Inflammatory macrophage treated with lipopolysaccharide for 4 hours (primary cell): ENCODE data around the gene ERC2.

Source experiments
- DNase-seq: peaks from one replicate; pipeline ENCODE4 v3.0.0-alpha.2; 2020

Gene ERC2

DNA sequence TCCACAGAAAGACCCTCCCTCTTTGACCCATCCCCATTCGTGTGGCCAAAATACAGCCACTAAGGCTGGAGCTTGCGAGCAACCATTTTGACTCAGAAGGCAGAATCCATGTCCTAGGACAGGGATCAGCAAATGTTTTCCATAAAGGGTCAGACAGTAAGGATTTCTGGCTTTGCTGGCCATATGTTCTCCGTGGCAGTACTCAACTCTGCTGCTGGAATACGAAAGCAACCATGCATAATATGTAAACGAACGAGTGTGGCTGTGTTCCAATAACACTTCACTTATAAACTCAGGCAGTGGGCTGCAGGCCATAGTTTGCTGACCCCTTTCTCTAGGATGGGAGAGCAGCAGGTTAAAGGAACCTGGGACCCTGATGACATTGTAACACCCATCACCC is 903.5 kb downstream of the ERC2 start:
- DNase-seq, result no peak

DNA sequence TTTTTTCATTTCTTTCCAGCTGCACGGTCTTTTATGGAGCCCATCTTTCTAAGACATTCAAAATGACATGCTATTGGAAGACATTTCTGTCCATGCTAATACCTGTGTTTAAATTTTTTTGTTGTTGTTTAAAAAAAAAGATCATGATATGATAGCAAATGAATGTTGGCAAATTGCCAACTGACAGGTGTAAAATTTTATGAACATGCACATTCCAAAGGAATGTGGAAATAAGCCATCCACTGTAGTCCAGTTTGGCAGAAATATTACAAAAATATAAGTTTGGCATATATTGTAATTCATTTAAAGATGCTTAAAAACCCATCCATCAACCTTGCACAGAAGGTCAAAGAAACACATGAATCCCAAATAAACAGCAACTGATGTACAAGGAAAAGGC is 905.6 kb downstream of the ERC2 start:
- DNase-seq, result no peak

DNA sequence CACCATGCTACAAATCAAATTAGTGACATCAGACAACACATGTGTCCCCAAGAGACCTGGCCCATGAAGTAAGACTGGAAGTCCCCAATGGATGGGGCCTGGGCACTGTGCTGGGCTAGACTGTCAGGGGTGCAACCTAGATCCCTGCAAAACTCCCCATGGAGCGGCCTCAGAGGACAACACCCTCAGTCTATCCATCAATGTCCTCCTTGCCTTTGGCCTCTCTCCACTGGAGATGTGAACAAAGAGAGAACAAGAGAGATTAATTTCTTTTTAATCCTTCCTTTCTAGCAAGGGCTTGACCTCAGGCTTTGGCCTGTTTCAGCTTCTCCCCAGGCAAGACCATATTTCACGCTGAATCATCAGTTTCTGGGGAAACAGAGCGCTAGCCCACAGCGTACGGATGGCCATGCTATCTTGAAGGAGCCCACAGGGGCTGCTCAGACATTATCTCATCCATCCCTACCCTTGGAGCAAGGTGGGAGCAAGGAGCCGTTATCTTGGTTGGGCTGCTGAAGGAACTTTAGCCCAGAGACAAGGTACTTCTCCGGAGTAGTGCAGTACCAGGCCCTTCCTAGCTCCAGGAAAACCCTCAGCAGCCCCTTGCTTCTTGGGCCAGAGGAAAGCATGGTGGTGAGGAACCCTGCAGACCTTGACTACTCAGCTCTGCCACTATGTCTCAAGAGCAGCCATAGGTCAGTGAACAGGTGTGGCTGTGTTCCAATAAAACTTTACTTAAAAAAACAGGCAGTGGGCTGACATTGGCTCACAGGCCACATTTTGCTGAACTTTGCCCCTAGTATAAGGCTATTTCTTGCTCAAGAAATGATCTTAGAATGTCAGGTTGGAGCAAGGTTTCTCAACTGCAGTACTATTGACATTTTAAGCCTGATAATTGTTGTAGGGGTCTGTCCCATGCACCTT is 908.5 kb downstream of the ERC2 start:
- no peak for DNase-seq

DNA sequence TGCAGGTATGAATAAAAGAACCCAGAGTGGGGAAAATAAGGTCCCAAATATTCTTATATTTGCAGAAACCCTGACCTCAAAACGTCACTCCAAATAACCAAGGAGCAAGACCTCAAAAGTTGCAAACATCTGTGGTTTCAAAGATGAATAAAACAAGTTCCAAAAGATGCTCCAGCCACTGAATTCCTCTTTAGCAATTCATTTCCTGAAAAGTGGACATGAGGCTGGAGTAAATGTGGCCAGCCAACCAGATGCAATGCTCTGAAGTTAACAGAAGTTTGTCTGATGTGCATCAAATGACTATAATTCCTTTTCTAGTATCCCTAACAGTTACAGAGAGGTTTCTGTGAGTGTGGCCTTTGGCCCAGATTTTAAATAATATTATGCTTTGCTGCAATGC is 910.0 kb downstream of the ERC2 start:
- no peak for DNase-seq

DNA sequence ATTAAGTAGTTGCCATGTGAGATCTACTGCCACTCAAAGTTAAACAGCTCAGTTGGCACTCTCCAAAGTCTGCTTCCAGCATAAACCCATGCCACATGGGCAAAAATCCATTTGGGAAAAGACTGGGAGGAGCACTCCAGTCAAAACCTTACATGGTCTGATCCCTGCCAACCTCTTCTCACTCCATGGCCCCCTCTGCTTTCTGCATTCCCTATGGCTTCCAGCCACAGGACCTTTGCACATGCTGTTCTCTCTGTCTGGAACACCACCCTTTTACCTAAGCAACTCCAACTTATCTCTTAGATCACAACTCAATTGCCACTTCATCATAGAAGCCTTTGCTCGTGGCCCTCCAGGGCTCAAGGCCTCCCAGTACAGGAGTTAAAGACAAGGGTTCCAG is 910.7 kb downstream of the ERC2 start:
- no peak for DNase-seq

DNA sequence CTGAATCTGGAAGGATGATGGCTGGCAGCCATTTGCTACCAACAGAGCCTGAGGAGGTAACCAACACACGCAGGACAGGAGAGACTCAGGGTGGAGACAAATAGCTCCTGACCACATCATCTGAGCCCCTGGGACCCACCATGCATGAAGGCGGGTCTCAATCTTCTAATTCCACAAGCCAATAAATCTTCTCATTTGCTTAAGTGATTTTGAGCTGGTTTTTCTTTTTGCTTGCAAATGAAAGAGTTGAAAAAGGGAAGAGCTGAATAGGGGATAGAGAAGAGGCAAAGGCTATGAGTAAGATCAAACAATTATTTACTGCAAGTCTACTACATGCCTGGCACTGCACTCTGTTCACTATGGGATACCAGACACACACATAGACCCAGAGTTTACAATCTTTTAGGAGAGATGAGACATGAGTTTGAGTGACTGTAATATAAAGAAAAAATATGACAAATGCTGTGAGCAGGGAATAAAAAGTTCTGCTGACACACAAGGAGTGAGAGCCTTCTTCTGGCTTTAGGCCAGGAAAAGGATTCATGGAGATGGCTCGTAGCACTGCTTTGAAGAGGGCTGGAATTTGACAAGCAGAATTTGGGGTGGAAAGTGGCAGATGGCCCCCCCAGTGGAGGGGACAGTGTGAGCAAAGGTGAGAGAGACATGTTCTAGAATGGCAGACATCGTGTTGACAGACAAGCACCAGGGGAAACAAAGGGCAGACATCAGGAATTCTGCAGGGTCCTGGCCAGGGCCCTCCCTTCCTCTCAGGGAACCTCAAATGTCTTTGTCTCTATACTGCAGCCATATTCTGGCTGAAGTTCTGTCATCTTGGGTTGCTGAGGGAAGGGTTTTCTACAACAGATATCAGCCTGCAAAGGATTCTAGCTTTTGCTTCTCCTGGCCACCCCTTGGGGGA is 911.4 kb downstream of the ERC2 start:
- no peak for DNase-seq

DNA sequence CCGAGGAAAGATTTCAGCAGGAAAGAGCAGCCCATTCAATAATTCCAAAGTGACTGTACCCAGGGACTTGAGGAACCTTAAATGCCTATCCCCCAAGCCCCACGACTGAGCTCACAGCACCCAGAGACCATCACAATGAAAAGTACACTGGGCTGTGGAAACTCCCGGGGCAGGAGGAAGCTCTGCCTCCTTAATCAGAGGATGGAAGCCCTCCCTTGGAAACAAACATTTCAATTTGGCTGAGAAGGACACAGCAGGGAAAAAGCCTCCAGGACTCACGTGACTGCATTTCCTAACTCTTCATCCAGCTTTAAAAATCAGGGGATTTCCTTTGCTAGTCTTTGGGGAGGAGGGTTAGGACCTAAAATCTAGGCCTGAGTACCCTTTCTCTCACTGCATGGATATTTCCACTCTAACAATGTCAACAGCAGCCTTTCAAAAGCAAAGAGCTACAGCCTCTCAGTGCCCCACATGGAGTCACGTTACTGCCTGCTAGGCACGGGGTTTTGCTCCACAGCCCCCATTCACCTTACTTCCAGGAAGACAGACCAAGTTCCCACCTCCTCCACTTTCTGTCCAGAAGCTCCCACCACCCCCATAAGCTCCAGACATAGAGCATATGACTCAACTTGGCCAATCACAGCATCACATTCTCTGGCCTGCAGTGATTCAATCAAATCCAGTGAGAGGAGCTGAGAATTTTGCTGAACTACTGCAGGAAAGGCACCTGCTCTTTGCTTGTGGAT is 912.2 kb downstream of the ERC2 start:
- no peak for DNase-seq

DNA sequence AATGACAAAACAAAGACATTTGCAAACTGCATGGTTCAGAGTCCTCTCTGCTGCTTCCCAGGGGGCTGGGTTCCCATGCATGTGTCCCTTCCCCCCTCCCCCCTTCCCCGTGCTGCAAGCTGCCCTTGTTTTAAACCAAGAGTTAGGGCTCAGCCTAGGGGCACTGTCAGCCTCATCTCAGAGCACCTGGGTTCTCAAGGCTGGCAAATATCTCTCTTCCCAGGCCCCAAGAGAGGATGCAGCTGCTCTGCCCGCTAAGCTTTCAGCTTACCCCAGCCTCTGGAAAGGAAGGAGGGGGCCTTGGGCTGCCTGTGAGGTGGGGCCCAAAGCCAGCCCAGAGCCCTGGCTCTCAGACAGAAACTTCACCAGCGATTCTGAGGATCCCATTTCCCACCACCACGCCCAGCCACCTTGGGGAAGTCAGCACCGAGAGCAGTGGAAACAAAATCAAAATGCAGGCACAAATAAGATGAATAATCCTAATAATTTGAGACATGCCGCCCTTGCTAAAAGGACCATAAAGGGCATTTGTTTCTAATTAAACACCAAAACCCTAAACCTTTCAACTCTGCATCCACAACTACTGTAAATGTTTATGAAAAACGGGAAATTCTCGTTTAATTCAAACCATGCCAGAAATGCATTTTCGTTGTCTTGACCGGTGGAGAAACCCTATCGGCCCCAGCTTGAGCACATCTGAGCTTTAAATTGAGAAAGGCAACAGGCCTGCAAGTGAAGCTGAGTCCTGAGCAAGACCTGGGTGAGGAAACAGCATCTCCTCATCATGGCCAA is 913.4 kb downstream of the ERC2 start:
- no peak for DNase-seq

DNA sequence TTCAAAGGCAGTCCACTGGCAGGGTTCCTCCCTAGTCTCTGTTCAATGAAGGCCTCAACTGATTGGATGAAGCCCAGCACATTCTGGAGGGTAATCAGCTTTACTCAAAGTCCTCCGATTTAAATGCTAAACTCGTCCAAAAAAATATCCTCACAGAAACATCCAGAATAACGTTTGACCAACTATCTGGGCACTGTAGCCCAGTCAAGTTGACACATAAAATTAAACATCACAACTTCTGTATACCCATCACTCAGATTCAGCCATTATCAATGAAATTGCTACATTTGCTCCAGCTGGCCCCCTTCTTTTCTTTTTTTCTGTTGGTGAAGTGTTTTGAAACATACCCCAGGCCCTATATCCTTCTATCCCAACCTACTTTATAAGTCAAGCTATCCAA is 916.6 kb downstream of the ERC2 start:
- DNase-seq, result no peak

DNA sequence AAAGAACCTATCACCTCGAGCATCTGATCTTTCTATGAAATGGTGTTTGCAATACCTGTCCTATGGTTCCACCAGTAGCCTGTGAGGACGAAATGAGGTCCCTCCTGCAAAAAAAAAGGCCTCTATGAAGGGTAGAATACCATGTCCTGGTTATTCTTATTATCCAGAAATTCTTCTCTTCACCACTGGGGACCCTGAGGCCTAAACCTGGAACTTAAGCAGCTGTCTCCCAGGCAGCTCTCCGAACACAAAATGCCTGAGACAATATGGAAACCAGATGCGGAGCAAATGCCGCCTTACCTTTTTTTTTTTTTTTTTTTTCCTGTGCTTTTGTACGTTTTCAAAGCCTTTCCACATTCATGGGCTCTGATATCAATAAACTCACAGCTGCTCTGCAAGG is 919.1 kb downstream of the ERC2 start:
- no peak for DNase-seq

DNA sequence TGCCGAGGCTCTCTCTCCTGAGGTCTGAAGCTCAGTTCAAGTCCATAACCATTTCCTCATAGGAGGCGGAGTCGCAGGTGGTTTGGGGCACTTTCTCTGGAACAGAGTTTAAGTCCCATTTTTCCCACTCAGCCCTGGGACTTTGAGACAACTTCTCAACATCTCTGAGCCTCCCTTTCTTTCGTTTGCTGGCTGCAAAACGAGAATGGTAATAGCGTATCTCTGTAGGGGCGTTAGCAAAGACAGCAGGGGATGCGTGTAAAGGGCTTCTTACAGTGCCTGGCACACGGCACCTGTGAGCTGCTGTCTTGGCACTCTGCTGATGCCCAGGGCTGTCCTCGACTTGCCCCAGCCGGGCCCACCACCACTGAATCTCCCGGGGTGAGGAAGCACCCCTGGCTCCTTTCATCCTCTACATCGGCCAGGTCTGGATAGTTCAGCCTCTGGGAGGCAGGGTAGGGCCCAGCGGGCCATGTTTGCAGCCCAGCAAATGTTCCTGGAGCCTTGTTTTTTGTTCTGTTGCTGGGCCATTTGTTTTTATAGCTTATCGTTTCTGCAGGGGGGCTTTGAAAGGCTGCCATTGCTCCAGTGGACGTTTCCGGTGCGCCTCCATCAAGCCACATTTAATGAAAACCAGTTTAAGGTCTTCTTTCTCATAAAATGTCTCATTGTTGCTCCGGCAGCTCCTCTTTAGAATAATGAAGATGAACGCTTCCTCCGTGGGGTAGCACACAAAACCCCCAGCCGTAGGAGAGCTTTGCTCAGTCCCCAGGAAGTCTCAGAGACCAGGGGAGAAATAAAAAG is 921.2 kb downstream of the ERC2 start:
- no peak for DNase-seq

DNA sequence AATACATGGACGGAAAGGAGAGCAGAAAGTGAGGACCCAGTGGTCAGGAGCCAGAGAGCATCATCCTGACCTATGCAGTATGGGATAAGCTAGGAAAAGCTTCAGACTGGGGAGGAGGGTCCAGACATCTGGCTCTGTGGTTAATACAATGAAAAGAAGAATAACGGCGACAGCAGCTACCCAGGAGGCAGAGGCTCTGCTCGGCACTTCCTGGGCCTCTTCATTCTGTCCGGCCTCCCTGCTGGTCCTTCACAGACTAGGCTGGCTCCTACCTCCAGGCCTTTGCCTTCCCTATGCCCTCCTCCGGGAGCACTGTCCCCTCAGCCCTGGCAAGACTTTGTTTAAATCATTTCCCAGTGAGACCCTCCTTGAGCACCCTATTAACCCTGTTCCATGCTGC is 922.3 kb downstream of the ERC2 start:
- no peak for DNase-seq

DNA sequence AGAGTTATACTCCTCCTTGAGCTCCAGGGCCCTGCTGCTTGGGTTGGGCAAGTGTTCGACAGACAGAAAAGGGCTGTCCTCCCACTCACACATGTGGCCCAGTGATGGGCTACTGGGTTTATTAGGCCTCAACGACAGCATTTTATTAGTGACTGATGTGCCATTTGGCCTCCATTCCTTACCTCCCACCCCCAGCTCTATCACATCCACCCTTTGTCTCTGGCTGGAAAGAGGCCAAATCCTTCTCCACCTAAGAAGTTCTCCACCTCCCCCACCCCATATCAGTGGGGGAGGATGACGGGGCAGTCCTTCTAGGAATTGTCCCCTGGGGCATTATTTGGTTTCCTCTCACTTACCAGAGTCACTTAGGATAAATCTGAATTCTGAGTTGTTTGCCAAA is 924.0 kb downstream of the ERC2 start:
- DNase-seq, result no peak

DNA sequence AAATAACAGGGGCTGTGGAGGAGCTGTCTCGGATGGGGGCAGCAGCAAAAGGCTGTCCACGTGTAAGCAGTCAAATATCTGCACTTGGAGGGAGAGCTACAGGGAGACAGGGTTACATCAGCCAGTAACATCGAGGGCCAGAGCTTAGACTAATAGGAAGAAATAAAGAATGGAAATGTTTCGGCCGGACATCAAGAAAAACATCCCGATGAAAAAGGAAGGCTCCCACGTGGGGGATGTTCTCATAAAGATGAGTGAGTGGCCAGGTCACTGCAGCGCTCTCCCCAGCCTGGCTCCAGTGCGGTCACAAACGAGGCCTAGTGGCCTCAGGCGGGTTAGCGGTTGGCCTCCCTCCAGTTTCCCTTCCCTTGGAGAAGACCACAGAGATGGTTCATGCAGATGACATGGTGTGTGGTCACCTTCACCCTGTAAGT is 925.1 kb downstream of the ERC2 start:
- no peak for DNase-seq

DNA sequence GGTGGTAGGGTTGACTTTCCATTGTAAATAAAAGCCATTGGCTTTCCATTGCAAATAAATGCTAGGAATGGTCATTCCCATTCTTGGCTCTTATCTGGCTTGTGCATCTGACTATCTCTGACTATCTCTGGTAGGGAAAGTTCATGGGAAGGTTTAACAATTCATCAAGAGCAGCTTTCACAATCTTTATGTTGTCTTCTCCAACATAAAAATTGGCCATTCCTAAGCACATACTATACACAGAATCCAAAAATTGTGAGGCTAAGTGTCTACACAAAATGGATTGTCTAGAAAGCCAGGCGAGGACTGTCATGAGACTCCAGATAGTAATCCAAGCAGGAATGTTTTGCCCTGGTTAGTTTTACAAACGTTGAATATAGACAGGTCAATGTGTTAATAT is 926.8 kb downstream of the ERC2 start:
- DNase-seq, result no peak

DNA sequence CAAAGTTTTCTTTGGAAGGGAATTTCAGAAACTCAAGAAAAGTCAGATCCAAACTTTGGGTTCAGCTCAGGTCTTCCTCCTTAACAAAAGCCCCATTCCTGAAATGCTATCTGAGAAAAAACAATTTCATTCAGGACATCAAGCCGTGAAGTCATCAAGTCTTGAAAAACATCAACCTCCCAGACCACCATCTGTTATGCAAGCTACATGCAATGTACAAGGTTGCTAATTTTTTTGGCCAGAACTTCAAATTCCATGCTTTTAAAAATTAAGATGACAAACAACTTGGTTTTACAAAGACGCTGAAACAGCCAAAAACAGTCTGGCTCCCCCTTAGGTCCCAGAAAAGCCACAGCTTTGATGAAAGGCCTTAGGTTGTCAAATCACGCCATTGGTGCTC is 927.3 kb downstream of the ERC2 start:
- no peak for DNase-seq

DNA sequence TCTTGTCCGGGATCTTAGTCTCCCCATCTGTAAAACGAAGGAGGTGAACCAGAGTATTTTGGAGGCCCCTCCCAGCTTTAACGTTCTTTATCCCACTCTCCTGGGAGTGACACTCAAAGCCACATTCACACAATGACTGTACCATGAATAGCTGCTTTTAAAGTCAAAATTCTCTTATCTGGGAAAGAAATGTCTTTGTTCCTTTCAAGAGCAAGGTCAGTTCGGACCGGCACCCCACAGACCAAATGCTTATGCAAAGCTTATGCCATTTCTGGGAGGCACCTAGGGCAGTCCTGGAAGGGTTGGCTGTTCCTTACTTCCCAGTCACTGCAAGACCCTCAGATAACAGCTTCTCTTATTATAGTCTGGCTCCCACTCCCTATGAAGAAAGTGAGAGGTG is 927.7 kb downstream of the ERC2 start:
- no peak for DNase-seq

DNA sequence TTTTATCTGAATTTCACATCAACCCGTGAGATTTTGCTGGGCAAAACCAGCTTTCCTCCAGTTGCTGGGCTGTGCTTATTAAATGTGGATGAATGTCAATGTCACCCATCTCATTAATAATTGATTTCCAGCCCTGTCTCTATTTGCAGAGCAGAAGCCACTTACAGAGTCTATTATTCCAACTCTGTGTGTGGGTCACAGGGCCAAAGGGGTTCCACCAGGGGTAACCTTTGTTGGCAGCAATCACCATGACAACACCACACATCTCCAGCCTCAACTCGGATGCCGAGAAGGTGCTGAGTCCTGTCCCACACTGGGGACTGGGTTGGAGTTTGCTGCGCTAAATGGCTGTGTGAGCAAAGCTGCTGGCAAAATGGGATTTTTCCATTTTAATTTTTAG is 930.1 kb downstream of the ERC2 start:
- no peak for DNase-seq

DNA sequence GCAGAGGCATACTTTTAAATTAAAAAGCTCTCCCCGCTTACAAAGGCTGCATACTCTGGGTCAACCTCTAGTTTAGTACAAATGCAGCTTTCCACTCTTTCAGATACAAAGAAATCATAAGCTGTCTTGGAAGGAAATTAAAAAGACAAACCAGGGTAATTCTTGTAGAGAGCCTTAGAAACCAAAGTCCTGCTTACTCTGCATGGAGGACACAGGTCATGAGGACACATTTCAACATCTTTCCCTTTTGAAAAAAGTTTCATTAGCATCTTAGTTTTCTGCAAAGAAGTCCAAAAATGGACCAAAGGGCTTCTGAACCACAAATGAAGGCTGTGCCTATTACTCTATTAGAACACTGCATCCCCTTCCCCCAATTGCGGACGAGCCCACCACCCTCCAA is 930.7 kb downstream of the ERC2 start:
- DNase-seq, result no peak

DNA sequence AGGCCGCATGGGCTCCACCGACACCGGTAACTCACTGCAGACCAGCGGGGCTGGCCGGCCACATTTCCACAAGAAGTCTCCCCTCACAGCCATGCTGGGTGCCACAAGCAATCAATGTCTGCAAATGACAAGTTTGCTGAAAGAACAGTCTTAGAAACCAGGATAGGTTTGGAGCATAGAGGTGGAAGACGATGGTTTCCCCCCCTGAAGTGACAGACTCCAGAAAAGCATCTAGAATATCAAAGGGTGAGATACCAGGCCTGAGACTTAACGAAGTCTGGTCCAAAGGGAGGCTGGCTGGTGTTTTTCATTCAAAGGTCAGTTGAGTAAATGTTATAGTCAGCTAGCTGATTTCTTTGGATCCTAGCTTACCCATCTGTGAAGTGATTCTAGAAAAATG is 931.1 kb downstream of the ERC2 start:
- DNase-seq, result no peak

DNA sequence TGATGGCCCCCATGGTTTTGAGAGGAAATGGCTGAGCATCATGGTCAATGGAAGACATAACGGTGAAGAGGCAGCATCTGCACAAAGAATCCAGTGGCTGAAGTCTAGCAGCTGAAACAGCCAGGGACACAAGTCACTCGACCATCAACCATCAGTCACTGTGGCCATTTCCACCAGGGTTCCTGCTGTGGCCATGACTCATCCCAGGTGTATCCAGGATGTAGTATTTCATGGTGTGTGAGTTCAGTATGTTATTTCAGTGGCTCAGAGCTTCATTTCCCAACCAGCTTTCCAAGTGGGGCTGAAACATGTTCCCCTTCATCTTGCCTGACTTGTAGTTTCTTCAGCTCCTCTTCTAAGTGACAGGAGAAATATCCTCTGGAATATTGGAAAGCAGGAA is 933.4 kb downstream of the ERC2 start:
- no peak for DNase-seq

DNA sequence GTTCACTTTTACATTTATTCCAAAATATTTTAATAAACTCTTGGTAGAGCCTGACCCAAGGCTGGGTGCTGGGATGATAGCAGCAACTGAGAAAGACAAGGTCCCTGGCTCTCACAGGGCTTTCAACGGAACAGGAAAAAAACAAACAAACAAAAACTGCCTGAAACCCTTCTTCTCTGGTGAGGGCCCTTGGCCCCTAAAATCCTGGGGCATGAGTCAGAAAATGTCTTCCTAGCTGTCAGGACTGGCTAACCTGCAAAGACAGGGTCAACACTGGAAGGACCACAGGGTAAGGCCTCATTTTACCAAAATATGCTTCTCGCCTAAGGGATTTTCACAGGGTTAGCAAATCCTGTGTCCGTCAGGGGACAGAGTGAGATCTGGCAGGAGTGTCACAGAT is 935.5 kb downstream of the ERC2 start:
- no peak for DNase-seq
